SU-DHL-6 (cell line): ENCODE data around the gene AGXT.

Source experiments
- H2AFZ ChIP-seq: fragments of 200-600 bp; sonication (generic); 2 replicates; pipeline ENCODE4 v1.6.1; 2014; ENCODE audit warnings: low read depth, mild to moderate bottlenecking, moderate library complexity, mixed read lengths, antibody characterized with exemption, low read length; ENCODE audit not compliant: severe bottlenecking
- H3F3A ChIP-seq: fragments of 200-600 bp; shearing (Covaris generic); 2 replicates; pipeline ENCODE4 v1.6.0; 2016; ENCODE audit warnings: antibody characterized with exemption, mild to moderate bottlenecking; ENCODE audit not compliant: insufficient read depth
- H3K27ac ChIP-seq: fragments of 200-600 bp; sonication (generic); 2 replicates; pipeline ENCODE4 v1.5.1; 2016; ENCODE audit warnings: low read depth, mild to moderate bottlenecking, low read length, moderate library complexity, mixed read lengths
- H3K27me3 ChIP-seq: fragments of 200-600 bp; sonication (generic), shearing (Covaris generic); 2 replicates; pipeline ENCODE4 v1.6.0; 2014; ENCODE audit warnings: mild to moderate bottlenecking, low read length
- H3K36me3 ChIP-seq: fragments of 200-600 bp; sonication (generic); 2 replicates; pipeline ENCODE4 v1.6.1; 2014; ENCODE audit warnings: mild to moderate bottlenecking, low read length, mixed read lengths
- H3K4me2 ChIP-seq: fragments of 300-600, 200-600 bp; shearing (Covaris generic), sonication (generic); 2 replicates; pipeline ENCODE4 v1.6.0; 2014; ENCODE audit warnings: low read length, low read depth, mild to moderate bottlenecking; ENCODE audit not compliant: poor library complexity, severe bottlenecking
- H3K4me3 ChIP-seq: fragments of 200-600 bp; sonication (generic); 2 replicates; pipeline ENCODE4 v1.5.1; 2014; ENCODE audit warnings: antibody characterized with exemption, low read length, mild to moderate bottlenecking, mixed read lengths; ENCODE audit not compliant: insufficient read depth, poor library complexity, severe bottlenecking
- H3K79me2 ChIP-seq: fragments of 200-600 bp; sonication (generic); 2 replicates; pipeline ENCODE4 v1.6.1; 2014; ENCODE audit warnings: mild to moderate bottlenecking, low read length, moderate library complexity; ENCODE audit not compliant: insufficient read depth
- H3K9ac ChIP-seq: fragments of 200-600 bp; sonication (generic); 2 replicates; pipeline ENCODE4 v1.7.0; 2014; ENCODE audit warnings: mild to moderate bottlenecking, low read length
- H3K9me2 ChIP-seq: fragments of 200-600 bp; sonication (generic); replicated peaks from 2 replicates; pipeline ENCODE4 v1.6.1; 2014; ENCODE audit warnings: low read length; ENCODE audit not compliant: insufficient read depth
- H3K9me3 ChIP-seq: fragments of 200-600 bp; sonication (generic); 2 replicates; pipeline ENCODE4 v1.6.1; 2014; ENCODE audit warnings: low read length, mixed read lengths; ENCODE audit not compliant: insufficient read depth
- H4K20me1 ChIP-seq: fragments of 200-600 bp; sonication (generic); 2 replicates; pipeline ENCODE4 v1.6.1; 2014; ENCODE audit warnings: low read depth, mild to moderate bottlenecking, antibody characterized with exemption, low read length, moderate library complexity, mixed read lengths
- CTCF ChIP-seq: fragments of 200-600 bp; sonication (generic); IDR thresholded peaks from one replicate; pipeline ENCODE4 v1.5.1; 2017; ENCODE audit warnings: antibody characterized with exemption, mild to moderate bottlenecking, low read length, moderate library complexity; ENCODE audit not compliant: insufficient read depth, poor library complexity, severe bottlenecking
- EZH2phosphoT487 ChIP-seq: fragments of 200-600 bp; sonication (generic), shearing (Covaris generic); conservative IDR thresholded peaks from 2 replicates; pipeline ENCODE4 v1.6.1; 2018; ENCODE audit warnings: mild to moderate bottlenecking, antibody characterized with exemption, low read length, moderate library complexity, mixed read lengths

The AGXT gene

DNA sequence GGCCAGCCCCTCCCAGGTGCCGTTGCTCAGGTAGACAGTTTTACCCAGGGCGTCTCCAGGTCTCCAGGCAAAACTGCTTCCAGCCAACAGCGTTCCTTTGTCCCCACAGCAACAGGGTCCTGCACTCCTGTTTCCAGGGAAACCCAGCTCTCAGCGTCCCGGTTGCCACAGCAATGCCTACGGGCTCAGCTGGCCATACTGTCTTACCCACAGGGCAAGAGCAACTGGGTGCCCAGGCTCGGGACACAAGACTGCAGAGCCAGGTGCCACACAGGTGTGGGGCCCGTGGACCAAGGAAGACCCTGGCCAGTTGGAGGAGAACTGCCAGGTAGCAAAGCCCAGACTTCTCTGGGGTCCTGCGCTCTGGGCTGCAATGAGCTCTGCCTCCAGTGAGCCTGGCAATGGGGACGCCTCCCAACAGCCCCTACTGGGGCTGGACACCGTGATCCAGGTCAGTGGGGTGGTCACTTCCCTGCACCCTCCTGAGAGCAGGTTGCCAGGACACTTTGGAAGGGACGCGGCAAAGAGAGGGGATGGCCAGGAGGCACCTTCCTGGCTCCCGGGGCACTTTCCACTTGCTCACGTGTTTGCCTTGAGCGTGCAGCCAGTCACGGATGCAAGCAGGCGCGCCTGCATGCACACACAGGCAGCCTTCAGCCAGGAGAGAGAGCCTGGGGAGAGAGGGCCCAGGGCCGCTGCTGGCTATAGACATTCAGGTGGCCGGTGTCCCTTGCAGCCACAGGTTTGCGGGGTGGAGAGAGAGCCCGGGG lies 37.7 kb downstream of the AGXT start, which contains the start of gene CROCC2:
TSS of gene CROCC2 (plus strand) at position 196 of the 770 bp plus-strand sequence. CDS start at position 374, 178 bp downstream.
- Histone ChIP-seq H2AFZ (no peak within 1 kb of the TSS), H3K27me3 (no peaks in the 10 kb centered on the region), H3K9me3 (no peaks in the 10 kb centered on the region), H3K27ac (no peak within 1 kb of the TSS), H3K36me3 (no peaks in the 10 kb centered on the region), H3K4me2 (no peak within 1 kb of the TSS), H4K20me1 (no peaks in the 10 kb centered on the region), H3K4me3 (no peak within 1 kb of the TSS), H3K79me2 (no peaks in the 10 kb centered on the region), H3F3A (no peaks in the 10 kb centered on the region), H3K9me2 (no peaks in the 10 kb centered on the region), H3K9ac (no peak within 1 kb of the TSS)
- no peak for TF ChIP-seq EZH2phosphoT487
- TF ChIP-seq CTCF: no peak

- no peak overlapping the region for H3K27ac ChIP-seq
- no peaks in the 10 kb centered on the region for H3K79me2 ChIP-seq
- H3K36me3 ChIP-seq: no peaks in the 10 kb centered on the region
- H3K9ac ChIP-seq: no peak overlapping the region
- no peaks in the 10 kb centered on the region for H3K9me3 ChIP-seq
- H3K27me3 ChIP-seq: no peaks in the 10 kb centered on the region
- H3K4me2 ChIP-seq: no peak overlapping the region
- no peak overlapping the region for H2AFZ ChIP-seq
- no peaks in the 10 kb centered on the region for H3K9me2 ChIP-seq
- H3K4me3 ChIP-seq: no peak overlapping the region
- H4K20me1 ChIP-seq: no peaks in the 10 kb centered on the region
- TF ChIP-seq CTCF (no peak), EZH2phosphoT487 (no peak)
- no peaks in the 10 kb centered on the region for H3F3A ChIP-seq
Measured at GRCh38 chr2:240906911-240907590, 38.4 kb downstream of the AGXT start.

GRCh38 chr2:240909216-240909974 lies 40.8 kb downstream of the AGXT start:
- H3K9me3 ChIP-seq: no peaks in the 10 kb centered on the region
- H3K9me2 ChIP-seq: no peaks in the 10 kb centered on the region
- H3K4me2 ChIP-seq: no peak overlapping the region
- TF ChIP-seq CTCF (no peak), EZH2phosphoT487 (no peak)
- H3K4me3 ChIP-seq: no peak overlapping the region
- no peak overlapping the region for H2AFZ ChIP-seq
- H3K27me3 ChIP-seq: no peaks in the 10 kb centered on the region
- no peaks in the 10 kb centered on the region for H4K20me1 ChIP-seq
- no peaks in the 10 kb centered on the region for H3K36me3 ChIP-seq
- H3K79me2 ChIP-seq: no peaks in the 10 kb centered on the region
- H3K9ac ChIP-seq: no peak overlapping the region
- H3F3A ChIP-seq: no peaks in the 10 kb centered on the region
- no peak overlapping the region for H3K27ac ChIP-seq
